ENCODE data around the gene OR5V1.
"Not testable (repeated sequence)": the region's sequence is repeated elsewhere in the genome, so short reads cannot be mapped to it uniquely, and the experiment has no call there.

OR5V1 gene

DNA sequence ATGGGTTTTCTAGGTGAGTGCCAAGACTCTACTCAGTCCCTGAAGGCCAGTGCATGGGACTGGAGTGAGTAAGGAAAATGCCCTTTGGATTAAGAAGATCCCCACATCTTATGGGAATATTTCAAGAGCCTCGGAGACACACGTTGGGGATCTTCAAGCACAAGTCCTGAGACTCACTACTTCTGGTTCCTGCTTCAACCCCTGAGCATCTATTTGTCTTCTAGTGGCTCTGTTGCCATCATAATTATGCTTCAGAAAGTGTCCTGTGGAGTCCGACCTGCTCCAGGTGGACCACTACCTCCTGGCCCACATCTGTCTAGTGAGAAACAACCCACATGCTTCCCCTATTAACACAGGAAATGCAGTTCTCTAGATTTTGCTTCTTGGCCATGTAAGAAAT, at the start of gene OR5V1:
OR5V1 (minus strand) TSS at position 101 of the 400 bp plus-strand sequence. CDS start 12,670 bp downstream, outside the sequence.
- DNase-seq (ENCODE audit: low spot score) = no peak

DNA sequence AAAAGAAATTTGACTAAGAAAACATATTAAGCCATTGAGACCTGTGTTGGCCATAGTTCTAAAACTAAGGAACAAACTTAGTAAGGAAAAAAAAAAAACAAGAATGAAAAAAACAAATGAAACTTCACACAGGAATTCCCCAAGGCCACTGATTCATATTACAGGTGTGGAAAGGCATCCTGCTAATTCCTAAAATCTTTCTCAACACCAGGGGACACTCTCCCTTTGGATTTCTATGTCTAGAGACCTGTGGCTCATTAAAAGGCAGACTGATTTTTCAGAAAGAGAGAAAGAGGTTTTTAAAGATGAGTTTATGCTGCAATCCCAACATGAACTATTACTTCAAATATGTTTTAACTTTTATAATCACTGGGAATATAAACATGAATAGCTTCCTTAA, 45.9 kb upstream of the OR5V1 start, which contains the start of gene OR12D1:
OR12D1 (plus strand) TSS at position 341 of the 400 bp plus-strand sequence.
- peak; percentile 1 for DNase-seq (ENCODE audit: low spot score)

DNA sequence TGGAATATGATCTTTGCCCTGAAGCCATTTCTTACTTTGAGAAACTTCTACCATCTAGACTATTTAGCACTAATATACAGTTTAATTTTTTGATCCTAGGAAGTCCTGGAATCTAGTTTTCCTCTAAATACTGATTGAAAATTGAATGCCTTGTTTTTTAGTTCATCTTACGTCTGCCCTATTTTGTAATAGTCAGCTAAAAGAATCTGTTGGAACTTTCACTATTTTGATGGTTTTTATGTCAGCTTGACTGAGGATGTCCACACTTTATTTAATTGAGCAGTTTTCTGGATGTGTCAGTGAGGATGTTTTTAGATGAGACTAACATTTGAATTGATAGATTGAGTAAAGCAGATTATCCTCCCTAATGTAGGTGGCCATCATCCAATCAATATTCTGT, 35.1 kb upstream of the OR5V1 start:
- no peak for DNase-seq (ENCODE audit: low spot score)

DNA sequence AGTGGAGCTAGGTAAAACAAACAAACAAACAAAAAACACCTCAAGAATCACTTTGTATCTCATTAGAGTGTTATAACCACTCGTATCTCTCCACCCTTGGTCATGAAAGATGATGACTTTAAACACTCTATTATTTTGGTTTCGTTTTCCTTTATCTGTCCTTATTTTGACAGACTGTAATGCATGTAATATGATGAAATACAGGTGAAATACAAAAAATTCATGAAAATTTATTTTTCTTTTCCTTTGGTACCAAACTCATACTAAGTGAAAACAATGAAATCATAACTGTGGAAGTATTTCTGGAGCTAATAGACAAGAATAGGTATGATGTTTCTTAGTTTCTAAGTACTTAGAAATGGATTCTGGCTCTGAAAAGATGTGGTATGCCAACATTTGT, 30.9 kb upstream of the OR5V1 start:
- DNase-seq (ENCODE audit: low spot score) = no peak

DNA sequence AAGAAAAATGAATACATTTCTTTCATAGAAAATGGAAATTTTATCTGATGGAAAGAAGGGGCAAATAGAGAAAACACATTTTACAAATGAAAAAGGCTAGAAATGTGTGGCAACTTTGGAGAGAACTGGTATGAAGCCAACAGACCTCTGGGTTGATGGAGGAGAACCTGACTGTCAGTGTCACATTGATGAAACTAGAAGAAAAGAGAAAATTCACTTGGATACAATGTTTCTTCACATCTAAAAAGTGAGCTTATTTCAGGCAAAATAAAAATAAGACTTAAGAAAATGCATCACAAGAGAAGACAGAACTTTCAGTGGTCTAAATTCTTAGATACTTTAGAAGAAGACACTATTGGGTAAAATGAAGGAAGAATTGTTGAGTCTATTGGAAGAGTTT, 26.7 kb upstream of the OR5V1 start, which contains the start of gene OR12D2:
OR12D2 (plus strand) TSS at position 301 of the 400 bp plus-strand sequence. CDS start 1,069 bp downstream, outside the sequence.
- DNase-seq (ENCODE audit: low spot score) = no peak

DNA sequence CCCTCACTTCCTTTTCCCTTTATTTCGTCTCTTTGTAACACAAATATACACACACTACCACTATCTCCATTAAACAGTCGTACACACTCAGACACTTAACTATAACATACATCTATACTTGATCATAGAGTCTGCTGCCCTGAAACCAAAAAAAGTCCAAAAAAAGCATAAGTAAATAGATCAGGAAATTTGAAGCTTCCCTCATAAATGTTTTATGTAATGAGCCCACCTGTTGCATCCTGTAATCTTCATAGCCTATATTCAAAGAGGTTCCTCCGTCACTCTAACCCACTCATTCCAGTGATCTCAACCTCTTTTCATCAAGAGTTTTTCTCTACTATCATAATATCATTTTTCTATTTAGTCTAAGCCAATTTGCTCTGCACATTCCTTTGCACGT, 19.9 kb upstream of the OR5V1 start:
- no peak for DNase-seq (ENCODE audit: low spot score)

DNA sequence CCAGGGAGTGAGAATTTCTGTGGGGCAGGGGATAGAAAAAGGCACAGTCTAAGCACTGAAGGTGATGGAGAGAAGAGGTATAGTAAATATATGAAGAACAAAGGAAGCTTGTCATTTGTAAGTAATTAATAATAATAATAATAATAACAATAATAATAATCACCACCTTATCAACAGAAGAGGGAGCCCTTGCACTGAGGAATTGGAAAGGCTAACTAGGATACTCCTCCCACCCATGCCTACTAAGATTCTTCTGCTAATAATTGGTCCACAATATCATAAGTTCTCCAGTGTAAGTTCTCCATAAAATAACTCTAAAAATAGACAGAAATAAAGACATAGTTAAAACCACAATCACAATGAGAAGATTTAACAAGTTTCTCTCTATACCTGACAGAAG, 7.3 kb upstream of the OR5V1 start:
- no peak for DNase-seq (ENCODE audit: low spot score)

DNA sequence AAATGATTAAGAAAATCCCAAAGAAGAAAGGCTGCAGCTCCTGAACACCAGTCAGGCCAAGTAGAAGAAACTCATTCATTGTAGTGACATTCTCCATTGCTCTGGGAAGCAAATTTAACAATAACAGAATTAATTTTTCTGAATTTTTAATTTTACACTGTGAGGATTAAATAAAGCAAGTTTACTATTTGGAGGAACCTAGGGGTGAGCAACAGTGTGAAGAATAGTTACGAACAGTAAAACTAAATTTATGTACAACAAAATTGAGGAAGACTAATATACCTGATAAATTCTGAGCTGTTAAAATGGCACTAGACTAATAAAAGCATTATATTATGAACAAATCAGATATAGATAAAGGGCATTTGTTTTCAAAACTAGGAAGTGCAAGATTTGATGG, 6.5 kb upstream of the OR5V1 start, which contains the start of gene OR12D3:
OR12D3 (minus strand) TSS at position 101 of the 400 bp plus-strand sequence; CDS start at position 97, 4 bp downstream.
- no peak for DNase-seq (ENCODE audit: low spot score)

DNA sequence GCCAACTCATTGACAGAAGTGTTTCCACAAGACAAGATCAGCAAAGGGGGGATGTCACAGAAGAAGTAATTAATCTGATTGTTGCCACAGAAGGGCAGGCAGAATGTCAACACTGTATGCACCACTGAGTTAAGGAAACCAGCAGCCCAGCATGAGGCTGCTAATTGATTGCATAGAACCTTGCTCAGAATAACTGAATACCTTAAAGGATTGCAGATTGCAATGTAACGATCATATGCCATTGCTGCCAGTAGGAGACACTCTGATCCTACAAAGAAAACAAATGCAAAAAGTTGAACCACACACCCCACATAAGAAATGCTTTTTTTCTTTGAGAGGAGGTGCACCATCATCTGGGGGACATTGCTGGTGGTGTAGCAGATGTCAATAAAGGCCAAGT, 13.1 kb downstream of the OR5V1 start:
- DNase-seq (ENCODE audit: low spot score) = no peak

DNA sequence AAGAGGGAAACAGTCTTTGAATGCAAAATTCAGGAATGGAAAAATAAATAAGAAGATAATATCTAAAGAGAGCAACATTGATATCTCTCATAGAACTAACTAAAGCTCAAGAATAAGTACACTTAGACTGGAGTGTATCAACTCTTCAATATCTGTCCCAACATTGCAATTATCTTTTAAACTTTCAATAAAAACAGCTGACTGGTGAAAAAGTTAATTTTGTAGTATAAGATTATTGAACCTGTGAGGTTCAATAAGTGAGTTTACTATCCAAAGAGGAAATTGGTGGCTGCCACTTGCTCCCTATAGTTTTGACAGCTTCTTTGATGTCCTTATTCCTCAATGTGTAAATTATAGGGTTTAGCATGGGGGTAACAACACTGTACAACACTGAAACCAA, 13.7 kb downstream of the OR5V1 start:
- no peak for DNase-seq (ENCODE audit: low spot score)

DNA sequence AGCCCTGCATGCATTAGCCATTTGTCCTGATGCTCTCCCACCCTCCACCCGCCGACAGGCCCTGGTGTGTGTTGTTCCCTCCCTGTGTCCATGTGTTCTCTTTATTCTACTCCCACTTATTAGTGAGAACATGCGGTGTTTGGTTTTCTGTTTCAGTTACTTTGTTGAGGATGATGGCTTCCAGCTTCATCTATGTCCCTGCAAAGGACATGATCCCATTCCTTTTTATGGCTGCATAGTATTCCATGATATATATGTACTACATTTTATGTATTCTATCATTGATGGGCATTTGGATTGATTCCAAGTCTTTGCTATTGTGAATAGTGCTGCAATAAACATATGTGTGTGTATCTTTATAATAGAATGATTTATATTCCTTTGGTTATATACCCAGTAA, 19.3 kb downstream of the OR5V1 start:
- not testable (repeated sequence) for DNase-seq (ENCODE audit: low spot score)

DNA sequence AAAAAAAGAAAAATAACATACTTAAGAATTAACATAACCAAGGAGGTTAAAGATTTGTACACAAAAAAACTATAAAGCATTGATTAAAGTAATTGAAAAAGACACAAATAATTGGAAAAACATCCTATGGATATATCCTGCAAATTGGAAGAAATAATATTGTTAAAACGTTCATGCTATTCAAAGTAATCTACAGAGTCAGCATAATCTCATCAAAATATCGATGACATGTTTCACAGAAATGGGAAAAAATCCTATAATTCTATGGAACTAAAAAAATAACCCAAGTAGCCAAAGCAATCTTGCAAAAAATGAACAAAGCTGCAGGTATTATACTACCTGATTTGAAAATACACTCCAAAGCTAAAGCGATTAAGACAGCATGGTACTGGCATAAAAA, 23.3 kb downstream of the OR5V1 start:
- no peak for DNase-seq (ENCODE audit: low spot score)

DNA sequence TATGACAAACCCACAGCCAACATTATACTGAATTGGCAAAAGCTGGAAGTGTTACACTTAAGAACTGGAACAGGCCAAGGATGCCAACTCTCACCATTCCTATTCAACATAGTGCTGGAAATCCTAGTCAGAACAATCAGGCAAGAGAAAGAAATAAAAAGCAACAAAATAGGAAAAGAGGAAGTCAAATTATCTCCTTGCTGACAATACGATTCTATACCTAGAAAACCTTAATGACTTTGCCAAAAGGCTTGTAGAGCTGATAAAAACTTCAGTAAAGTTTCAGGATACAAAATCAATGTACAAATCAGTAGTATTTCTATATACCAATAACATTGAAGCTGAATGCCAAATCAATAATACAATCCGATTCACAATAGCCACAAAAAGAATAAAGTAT, 32.4 kb downstream of the OR5V1 start:
- DNase-seq (ENCODE audit: low spot score) = no peak

DNA sequence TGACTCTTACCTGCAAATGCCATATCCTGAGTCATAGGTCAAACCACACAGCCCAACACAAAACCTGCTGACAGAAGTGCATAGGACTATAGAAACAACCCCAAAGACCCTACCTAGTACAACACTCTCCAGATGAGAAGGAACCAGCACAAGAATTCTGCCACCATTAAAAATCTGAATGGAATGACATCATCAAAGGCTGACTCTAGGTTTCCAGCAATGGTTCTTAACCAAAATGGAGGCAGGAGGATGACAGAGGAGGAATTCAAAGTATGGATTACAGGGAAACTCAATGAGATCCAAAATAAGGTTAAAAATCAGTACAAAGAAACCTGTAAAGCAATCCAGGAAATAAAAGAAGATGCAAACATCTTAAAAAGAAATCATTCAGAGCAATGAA, 36.0 kb downstream of the OR5V1 start:
- DNase-seq (ENCODE audit: low spot score) = no peak

DNA sequence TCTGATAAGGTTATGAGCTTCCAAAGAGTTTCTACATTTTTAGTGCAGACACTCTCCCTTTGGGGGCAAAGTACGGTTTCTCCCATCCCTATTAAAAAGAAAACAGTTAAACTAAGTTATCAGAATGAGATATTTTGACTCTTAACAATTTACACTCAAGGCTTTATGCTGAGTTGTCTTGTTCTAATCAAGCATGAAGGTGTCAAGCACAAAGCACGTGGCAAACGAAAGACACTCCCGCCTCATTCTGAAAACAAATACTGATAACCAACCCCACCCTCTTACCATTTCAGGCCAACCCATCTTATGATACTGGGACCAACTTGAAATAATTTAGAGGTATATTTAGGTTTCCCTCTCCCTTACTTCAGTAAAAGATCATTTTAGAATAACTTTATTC, 42.9 kb downstream of the OR5V1 start:
- DNase-seq (ENCODE audit: low spot score) = no peak

DNA sequence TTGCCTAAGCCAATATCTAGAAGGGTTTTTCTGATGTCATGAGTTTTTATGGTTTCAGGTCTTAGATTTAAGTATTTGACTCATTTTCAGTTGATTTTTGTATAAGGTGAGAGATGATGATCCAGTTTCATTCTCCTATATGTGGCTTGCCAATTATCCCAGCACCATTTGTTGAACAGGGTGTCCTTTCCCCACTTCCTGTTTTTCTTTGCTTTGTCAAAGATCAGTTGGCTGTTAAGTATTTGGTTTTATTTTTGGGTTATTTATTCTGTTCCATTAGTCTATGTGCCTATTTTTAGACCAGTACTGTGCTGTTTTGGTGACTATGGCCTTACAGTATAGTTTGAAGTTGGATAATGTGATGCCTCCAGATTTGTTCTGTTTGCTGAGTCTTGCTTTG, 45.3 kb downstream of the OR5V1 start:
- not testable (repeated sequence) for DNase-seq (ENCODE audit: low spot score)

DNA sequence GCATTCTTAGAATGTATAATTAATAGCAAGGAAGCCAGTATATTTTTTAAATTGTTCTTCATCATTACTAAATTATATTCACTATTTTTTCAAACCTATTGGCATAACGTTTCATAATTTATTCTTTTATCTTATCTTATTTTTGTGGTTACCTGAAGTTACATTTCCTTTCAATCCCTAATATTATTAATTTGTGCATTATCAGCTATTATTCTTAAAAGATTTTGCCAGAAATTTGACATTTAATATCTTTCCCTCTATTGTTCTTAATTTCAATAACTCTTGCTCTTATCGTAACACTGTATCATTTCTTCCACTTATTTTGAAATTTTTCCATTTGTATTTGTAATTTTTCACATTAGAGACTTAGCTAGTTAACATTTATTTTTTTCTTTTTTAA, 48.7 kb downstream of the OR5V1 start:
- DNase-seq (ENCODE audit: low spot score) = no peak

Measured in cerebellar cortex (tissue), 1 donor.